GM18526 (cell line): ENCODE measurements around the gene PDGFRB.

Source experiments
- POLR2A ChIP-seq: IDR thresholded peaks from 3 replicates; pipeline ENCODE4 v1.6.1; 2011; ENCODE audit not compliant: insufficient read length; ENCODE audit errors: extremely low read depth

PDGFRB gene

GRCh38 chr5:150135557-150136304 is 19.9 kb downstream of the PDGFRB start:
- TF ChIP-seq POLR2A, result no peak

DNA sequence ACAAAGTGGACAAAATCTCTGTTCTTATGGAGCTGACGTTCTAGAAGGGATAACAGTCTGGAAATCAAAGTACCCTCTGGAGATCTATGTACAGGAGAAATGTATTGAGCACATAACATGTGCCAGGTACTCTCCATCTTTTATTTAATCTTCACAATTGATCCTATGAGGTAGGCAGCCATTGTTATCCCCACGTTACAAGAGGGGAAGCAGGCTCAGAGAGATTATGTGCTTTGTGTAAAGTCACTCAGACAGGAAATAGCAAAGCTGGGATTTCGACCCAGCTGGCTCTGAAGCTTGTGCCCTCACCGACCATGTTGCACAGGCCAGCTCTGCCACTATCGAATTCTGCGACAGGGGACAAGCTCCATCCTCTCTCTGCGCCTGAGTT is 21.5 kb downstream of the PDGFRB start:
- no peak for TF ChIP-seq POLR2A

DNA sequence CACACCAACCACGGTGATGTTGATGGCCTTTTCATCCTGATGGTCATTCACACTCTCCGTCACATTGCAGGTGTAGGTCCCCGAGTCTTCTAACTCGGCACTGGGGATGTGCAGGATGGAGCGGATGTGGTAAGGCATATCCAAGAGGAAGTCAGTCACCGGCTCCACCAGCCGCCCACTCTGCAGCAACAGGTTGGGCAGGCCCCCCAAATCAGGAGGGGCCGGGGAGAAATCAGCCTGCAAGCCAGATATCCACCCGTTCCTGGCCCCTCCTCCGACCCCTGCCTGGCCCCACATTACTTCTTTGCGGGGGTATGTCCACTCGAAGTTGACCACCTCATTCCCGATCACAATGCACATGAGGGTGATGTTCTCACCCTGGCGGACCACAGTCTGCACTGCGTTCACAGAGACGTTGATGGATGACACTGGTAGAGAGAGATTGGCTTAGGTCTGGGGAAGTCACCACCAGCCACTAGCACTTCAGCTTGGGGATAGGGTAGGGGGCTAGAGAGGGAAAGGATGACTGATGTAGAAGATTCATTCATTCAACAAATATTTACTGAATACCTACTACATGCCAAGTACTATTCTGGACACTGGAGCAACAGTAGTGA is 22.0 kb downstream of the PDGFRB start:
- TF ChIP-seq POLR2A, result no peak

- no peak for TF ChIP-seq POLR2A
Measured at GRCh38 chr5:150132740-150133139, 22.9 kb downstream of the PDGFRB start.

DNA sequence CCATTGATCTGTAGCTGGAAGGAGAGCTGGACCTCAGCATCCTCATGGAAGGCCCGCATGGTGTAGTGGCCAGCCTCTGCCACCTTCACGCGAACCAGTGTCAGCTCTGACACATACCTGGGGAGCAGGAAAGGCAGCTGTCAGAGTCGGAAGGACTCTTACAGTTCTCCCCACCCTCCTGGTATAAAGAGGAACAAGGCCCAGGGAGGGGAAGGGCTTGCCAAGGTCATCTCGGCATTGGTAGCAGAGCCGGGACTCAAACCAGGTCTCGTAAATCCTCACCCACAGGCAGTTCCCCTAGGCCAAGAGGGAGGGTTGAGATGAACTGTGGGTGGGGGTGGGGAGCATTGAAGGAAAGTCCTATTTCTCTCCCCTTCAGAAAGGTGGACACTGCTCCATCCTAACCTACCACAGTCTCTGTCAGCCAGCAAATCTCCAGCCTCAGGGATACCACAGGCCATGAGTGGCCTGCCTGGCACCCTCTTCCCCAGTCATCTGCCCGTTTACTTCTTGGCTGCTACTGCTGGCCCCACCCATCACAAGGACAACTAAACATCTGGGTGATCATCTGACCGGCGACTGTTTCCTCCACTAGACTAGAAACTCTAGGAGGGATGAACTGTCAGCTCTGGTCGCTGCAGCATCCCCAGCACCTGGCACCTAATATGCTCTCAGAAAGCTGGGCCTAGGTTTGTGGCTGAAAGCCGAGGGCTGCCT is 23.5 kb downstream of the PDGFRB start:
- TF ChIP-seq POLR2A, result no peak

GRCh38 chr5:150131461-150131860 is 24.2 kb downstream of the PDGFRB start:
- TF ChIP-seq POLR2A, result no peak

GRCh38 chr5:150130493-150130922 is 25.1 kb downstream of the PDGFRB start:
- TF ChIP-seq POLR2A, result no peak

- no peak for TF ChIP-seq POLR2A
Measured at GRCh38 chr5:150129813-150130492, 25.7 kb downstream of the PDGFRB start.

DNA sequence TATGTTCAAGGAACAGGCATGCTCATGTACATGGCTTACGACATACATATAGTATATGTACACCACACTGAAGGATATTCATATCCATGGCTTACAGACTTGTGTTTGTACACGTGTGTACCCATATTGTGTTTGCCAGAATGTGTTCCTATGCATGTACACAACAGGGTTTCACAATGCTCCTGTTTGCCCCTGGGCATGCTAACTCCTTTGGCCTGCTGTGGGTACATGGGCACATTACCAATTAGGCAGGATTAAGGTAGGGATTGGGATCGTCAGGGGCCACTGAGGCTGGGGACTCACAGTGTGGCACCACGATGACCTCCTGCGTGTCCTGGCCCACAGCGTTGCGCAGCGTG is 26.2 kb downstream of the PDGFRB start:
- no peak for TF ChIP-seq POLR2A

DNA sequence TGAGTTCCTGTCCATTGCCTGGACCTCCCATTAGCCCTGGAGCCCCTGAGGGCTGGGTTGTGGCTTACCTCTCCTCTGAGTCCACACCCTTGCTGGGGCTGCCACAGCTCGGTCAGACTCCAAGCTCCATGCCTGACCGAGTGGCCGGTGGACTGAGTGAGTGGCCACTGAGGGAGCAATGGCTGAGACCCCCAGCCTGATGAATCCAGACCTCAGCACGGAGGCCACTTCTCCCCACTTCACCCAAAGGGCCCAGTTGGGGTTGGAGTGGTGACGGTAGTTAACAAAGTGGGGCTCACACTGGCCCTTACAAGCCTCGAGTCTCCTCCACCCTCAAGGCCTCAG is 28.8 kb downstream of the PDGFRB start:
- no peak for TF ChIP-seq POLR2A

- no peak for TF ChIP-seq POLR2A
Measured at GRCh38 chr5:150126199-150126920, 29.3 kb downstream of the PDGFRB start.

- TF ChIP-seq POLR2A, result no peak
Measured at GRCh38 chr5:150125334-150125733, 30.3 kb downstream of the PDGFRB start.

DNA sequence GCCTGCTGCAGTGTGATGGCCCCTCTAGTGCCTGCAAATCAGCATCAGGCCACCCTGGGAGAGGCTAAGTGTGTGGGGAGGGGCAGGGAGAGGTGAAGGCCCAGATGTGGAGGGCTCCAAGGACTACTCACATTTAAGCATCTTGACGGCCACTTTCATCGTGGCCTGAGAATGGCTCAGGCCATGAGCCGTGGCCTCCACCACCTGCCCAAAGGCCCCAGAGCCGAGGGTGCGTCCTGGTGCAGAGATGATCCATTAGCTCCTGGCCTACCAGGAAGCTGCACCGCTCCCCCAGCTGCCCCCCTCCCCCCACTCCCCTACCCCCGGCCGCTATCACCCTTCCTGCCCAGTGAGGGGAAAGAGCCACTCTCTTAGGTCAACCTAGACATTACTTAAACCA is 31.0 kb downstream of the PDGFRB start:
- no peak for TF ChIP-seq POLR2A

- TF ChIP-seq POLR2A, result no peak
Measured at GRCh38 chr5:150124111-150124557, 31.5 kb downstream of the PDGFRB start.

- TF ChIP-seq POLR2A, result no peak
Measured at GRCh38 chr5:150123542-150123941, 32.1 kb downstream of the PDGFRB start.
